Medulla oblongata (tissue), 1 donor: ENCODE results near the gene GOLGA2.
A peak's percentile ranks its signal among the peaks of the same experiment; 100 is the strongest.
"Not testable (repeated sequence)": the region's sequence is repeated elsewhere in the genome, so short reads cannot be mapped to it uniquely, and the experiment has no call there.

Source experiments
- DNase-seq: peaks from one replicate; pipeline ENCODE4 v3.0.0-alpha.2; 2015; ENCODE audit errors: extremely low spot score

GOLGA2 gene

DNA sequence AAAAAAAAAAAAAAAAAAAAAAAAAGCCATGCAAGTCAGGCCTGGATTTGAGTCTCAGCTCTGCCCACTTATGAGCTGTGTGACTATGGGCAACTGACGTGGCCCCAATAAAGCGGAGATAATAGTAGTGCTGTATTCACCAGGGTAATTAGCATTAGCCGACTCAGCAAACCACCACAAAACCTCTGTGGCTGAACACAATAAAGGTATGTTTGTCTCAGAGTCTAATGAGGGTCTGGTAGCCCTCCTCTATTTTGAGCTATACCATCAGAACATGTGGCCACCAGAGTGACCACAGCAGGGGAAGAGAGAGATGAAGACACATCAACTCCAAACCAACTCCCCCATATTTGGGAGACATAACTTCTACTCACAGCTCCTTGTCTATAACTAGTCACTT is 16.2 kb upstream of the GOLGA2 start:
- DNase-seq: no peak

DNA sequence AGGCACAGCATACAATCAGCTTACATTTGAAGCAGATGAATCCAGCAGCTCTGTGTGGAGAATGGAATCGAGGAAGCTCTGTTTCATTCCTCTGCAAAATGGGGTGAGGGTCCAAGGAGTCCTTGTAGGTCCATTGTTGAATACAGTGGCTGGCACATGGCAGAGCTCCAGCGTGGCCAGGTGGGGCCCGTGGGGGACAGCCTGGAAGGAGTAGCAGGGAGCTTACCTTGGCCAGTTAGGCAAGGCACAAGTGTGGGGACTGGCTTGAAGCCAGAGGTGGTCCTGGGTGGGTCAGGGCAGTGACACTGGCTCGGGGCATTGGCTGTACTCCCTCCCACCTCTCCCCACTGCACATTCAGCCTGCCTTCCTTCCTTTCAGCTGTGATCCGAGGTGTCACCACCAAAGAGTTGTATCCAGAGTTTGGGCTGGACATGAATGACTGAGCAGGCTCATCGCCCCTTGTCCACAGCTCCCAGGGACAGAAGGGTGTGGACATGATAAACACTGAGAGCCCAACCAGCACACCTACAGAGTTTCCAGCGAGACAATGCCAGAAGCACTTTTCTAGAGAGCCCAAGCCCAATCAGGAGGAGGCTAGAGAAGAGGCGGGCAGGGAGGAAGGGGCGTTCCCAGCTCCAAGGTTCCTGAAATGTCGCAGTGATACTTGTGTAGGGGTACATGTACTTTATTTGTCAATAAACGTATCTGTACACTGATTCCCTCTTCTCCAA is 12.6 kb upstream of the GOLGA2 start:
- DNase-seq: no peak

DNA sequence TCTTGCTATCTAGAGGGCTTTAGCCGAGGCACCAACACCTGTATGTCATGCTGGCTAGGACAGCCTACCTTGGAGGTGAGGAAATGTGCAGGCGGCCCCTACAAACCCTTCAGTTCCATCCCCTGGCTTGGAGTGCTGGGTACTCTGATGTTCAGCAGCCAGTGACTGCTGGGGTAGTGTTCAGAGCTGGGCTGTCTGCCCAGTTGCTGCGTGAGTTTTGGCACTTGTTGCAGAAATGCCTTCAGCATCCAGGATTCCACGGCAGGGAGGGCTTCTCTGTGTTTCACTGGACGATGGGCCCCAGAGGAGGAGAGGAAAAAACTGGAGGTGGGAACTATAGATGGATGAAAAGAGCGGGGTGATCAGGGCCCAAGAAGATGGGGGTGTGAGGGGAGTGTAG is 10.6 kb upstream of the GOLGA2 start:
- peak; percentile 89 for DNase-seq

DNA sequence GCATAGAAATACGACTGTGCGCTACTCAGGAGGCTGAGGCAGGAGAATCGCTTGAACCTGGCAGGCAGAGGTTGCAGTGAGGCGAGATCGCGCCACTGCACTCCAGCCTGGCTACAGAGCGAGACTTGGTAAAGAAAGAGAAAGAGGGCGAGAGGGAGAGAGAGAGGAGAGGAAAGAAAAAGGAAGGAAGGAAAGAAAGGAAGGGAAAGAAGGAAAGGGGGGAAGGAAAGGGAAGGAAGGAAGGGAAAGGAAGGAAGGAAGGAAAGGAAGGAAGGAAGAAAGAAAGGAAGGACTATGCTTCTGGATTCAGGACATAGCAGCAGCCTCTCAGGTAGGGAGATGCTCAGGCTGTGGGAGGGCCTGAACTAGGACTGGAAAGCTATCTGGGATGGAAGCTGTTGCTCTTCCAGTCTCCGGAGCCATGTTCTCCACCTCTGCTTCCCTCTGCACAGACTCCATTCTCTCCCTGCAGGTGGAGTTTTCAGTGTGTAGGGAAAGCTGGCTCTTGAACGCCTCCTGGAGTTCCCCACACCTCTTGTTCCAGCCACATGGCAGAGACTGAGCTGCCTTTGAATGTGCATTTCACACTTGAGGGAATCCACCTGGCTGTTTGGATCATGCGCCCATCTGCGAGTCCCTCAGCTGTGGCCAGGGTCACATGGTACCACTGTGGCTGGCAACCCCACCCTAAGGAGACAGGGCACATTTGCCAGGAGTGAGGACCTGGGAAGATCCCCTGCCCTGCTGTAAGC is 9.4 kb upstream of the GOLGA2 start:
- DNase-seq: no peak

DNA sequence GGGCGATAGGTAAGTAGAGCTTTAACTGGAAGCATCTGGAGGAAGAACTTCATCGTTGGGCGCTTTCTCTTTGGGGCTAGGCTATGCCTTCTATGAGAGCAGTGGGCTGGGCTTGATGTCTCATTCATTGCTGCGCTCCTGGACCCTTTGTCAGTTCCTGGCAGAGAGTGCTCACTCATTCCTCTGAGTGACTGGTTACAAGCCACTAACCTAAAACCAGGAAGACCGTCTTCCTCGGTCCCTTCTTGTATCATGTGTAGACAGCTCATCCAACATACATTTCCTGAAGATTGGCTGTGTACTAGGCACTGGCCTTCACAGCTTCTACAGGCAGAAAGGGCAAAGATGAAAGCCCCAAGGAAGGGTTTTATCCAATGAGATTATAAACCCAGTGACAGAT is 6.7 kb upstream of the GOLGA2 start:
- DNase-seq: no peak

DNA sequence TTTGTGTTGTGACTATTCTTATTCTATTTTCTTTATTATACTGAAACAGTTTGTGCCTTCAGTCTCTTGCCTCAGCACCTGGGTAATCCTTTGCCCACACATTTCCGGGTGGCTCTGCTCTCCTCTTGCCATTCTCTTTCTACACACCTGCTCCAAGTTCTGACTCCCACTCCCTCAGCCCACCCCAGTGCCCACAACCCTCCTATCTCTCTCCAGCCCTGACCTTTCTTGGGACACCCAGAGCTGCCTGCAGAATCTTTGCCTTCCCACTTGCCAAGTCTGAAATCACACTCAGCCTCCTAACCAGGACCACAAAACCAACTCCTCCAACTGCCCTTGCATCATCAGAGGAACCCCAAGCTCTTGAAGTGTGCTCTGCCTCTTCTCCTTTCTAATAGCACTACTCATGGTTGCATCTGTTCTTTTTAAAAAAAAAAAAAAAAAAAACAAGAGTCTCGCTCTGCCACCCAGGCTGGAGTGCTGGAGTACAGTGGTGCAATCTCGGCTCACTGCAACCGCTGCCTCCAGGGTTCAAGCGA is 4.3 kb upstream of the GOLGA2 start:
- no peak for DNase-seq

DNA sequence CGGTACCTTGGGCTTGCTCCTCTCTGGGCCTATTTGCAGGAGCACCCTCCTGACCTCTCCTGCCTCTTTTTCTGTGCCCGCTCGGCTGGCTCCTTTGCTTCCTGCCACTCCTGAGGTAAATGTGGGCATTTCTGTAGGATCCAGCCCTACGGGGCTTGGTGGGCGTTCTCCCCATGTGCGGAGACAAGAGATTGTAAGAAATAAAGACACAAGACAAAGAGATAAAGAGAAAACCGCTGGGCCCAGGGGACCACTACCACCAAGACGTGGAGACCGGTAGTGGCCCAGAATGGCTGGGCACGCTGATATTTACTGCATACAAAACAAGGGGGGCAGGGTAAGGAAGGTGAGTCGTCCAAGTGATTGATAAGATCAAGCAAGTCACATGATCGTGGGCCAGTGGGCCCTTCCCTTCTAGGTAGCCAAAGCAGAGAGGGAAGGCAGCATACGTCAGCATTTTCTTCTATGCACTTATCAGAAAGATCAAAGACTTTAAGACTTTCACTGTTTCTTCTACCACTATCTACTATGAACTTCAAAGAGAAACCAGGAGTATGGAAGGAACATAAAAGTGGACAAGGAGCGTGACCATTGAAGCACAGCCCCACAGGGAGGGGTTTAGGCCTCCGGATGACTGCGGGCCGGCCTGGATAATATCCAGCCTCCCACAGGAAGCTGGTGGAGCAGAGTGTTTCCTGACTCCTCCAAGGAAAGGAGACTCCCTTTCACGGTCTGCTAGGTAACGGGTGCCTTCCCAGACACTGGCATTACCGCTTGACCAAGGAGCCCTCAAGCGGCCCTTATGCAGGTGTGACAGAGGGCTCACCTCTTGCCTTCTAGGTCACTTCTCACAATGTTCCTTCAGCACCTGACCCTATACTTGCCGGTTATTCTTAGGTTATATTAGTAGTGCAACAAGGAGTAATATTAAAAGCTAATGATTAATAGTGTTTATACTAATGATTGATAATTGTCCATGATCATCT is 3.6 kb upstream of the GOLGA2 start:
- DNase-seq: not testable (repeated sequence)

DNA sequence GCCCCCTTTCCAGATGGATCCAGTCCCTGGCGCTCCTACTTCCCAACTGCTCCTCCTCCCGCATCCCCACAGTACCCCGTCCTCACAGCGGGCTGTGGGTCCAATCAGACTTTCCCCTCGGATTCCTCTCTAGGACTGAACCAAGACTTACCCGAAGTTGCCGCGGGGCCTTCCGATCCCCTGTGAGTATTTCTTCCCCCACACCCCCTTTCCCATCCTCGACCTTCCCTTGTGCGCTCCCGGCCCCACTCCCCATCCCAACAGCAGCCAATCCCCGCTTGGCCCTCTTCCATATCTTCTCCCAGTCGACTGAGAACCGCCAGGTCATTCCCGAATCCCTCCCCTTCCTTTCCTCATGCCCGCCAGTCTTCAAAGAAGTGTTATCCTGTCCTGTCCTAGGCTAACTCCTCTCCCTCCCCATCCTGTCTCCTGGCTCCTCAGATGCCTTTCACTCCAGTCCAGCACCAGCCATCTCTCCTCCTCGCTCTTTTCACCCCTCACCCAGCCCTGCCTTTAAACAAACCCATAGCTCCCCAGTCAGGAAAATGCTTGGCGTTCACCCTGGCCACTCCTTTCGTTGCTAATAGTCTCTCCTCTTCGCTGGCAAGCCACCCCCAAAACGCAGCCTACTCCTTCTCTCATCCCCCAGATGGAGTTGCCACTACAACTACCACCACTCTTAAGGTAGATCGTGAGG is 915 bp upstream of the GOLGA2 start:
- peak; percentile 19 for DNase-seq

DNA sequence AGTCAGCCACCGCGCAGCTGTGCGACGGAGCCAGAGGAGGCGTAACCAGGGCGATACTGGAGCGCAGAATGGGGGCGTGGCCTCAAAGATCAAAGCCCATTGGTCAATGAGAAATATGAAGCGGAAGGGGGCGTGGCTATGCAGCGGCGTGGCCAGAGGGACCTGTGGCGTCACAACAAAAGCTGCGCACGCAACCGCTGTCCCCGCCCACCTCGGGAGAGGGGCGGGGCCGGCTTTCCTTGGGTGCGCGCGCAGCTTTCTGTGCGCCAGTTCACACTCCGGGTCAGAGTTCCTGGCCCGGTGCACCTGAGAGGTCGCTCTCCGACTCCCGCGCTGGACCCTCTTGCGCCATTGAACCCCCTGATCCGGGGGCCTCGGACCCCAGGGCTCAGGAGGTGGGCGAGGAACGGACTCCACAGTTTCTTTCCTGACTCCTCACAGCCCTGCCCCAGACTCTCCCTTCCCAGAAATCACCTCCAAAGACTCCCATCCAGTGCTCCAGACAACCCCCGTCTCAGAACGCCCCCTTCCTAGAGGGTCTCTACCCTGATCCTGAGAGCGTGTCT is 284 bp upstream of the GOLGA2 start, which contains the start of gene SWI5:
Gene SWI5 (plus strand): TSS at position 269 of the 566 bp plus-strand sequence.
- DNase-seq: peak; percentile 99

DNA sequence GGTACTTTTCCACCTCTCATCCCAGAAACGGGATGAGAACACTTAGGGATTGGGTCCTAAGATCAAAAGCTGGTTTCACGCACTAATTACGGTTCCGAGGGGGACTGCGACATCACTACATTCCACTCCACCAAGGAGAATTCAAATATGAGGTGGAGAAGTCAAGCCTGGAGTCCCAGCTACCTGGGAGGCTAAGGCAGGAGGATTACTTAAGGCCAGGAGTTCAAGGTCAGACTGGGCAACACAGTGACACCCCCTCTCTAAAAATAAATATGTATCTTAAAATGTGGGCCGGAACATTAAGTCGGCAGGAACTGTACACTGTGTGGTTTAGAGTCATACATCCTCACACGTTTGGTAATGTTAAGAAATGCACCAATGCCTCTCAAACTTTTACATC is 1.6 kb downstream of the GOLGA2 start:
- no peak for DNase-seq

DNA sequence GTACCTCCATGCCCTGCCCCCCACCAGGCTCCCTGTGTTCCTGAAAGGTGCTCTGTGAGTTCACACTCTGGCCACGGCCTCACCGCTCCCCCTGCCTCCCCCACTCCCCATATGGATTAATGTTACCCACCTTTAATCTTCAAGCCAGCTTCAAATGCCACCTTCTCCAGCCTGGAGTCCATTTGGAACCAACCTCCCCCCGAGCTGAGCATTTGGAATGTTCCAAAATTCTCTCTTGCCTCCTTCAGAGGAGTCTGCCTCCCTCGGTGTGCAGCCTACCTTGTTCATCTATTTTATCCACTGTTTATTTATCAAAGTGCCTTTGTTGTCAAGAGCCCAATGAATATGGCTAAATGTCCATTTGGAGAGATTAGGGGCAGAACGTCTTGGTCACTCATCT is 4.3 kb downstream of the GOLGA2 start:
- no peak for DNase-seq

DNA sequence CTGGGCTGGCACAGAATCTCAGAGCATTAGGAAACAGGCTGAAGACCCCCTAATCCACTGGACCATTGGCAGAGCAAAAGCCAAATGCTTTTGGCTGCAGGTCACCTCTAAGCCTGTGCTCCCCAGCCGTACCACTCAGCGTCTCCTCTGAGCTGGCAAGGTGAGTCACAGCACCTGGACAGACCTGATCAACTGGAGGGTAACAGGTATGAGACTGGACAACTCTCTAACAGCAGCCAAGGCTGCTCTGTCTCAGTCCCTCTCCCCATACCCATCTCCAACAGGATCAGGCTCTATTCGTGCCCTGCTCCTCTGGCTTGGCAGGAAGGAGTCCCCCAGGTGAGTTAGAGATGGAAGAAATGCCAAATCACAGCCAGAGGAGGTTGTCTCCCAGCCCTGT is 4.7 kb downstream of the GOLGA2 start:
- DNase-seq: no peak

DNA sequence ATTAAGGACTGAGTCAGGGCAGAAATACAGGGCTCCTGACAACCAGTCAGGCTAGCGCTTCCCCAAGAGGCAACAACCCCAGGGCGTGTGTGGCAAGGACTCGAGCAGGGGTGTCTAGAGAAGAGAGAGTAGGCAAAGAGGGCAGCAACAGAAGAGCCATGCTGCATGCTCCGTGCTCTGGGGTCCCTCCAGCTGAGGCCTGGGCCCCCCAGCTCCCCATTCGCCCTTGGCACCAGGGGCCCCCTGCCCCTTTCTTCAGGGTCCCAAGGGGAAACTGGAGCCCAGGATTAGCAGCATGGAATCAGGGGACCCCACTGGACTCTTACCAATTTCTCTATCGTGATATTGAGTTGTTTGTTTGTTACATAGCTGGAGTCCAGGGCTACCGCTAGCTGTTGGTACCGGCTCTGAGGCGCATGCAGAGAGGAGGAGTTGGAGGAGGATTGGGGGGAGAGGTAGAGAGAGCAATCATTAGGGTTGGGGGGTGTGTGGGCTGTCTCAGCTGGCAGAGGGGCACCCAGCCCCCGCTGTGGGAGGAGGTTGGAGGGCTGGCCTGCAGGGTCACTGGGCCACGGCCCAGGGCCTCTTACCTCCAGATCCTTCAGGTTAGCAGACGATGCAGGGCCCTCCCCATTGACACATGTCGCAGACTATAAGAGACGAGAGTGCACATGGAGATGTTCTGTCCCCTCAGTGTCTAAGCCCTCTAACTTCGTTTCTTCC is 8.8 kb downstream of the GOLGA2 start:
- no peak for DNase-seq

DNA sequence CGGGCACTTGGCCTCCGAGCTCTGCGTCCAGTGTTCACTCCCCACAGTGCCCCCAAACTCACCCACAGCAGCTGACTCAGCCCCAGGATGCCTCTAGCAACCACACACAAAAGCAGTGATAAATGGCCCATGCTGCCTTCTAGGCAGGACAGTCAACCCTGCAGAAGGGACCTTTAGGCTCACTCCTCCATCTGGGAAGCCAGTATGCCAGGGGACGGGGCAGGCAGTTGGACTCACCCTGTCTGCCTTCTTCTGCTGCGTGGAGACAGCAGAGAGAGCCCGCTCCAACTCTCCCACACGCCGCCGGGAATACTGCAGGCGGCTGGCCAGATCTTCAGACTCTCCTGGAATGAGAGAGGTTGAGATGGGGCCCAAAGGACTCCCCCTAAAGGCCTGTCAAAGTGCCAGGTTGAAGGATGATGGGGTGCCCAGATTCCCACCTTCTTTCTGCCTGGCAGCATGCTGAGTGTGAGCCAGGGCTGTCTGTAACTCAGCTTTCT is 10.4 kb downstream of the GOLGA2 start:
- no peak for DNase-seq

DNA sequence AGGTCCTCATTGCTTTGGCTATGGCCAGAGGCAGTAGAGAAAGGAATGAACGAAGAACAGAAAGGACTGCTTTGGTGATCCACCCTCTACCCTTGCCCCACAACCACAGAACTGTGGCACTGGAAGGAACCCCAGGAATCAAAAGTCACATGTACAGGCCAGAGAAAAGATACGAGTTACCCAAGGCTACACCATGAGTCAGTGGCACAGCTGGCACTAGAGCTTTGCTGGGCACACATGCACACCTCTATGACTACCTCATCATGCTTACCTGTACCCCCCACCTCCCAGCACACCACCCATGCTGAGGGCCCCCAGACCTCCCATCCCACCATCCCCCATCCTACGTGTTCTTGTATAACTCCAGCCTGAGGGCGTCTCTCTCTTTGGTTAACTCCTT is 13.1 kb downstream of the GOLGA2 start:
- no peak for DNase-seq

DNA sequence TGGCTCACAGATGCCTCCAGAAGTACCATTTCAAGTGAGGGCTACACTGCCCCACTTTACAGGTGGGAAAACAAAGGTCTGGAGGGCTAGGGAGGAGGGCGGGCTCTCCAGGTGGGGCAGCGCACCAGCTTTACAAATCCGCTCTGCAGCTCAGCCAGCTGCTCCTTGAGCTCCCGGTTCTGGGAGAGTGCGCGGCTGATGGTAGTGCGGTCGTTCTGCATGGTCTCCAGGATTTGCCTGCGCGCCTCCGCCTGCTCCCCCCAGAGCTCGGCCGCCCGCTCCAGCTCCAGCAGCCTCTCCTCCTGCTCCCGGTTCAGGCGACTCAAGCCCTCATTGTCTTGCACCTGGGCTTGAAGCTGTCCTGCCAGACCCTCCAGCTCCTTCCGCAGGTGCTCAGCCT is 15.5 kb downstream of the GOLGA2 start:
- no peak for DNase-seq

DNA sequence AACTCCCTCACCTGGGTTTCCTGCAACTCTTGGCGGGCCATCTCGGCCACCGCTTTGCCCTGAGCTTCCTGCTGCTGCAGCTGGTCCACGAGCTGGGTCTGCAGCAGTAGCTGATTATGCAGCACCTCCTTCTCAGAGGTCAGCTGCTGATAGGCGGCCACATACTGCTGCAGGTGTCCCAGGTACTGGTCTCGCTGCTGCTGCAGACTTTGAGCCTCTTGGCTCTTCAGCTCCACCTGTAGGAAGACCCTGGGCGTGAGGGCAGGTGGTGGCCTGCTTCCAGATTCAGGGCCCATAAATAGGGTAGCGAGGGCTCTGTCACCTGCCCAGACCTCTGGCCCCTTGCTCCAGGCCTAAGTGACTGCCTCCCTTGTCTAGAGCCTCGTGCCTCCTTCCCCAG is 16.7 kb downstream of the GOLGA2 start:
- DNase-seq: no peak

DNA sequence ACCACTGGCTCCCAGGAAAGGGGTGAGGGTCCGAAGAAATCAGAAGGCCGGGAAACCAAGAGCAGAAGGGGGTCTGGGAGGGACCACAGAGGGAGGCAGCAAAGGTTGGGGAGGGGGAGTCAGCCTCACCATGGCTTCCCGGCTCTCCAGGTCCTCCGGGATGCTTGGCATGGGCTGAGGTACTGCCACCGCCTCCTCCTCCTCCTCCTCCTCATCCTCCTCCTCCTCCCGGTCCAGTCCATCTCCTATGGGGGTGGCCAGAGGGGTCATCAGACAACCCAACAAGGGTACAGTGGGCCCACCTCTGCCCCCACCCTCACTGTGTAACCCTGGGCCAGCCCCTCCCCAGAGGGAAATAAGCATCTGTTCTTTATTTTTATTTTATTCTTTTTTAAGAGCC is 17.5 kb downstream of the GOLGA2 start:
- no peak for DNase-seq

DNA sequence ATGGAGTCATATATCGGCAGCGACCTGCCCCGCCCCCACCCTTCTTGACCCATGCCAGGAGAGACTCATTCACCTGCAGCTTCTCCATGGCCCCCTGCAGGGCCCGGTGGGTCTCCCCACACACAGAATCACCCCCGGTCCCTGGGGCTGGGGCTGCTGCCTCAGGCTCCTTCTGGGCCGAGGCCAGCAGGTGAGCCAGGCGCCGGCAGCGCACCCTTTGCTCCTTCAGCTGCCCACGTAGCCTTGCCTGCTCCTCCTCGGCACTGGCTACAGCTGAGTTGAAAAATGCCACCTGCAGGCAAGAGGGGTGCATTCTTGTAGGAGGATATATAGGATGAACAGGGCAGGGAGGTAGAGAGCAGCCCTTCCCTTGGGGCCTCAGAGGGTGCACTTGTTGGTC is 17.9 kb downstream of the GOLGA2 start:
- no peak for DNase-seq
